Endothelial cell of umbilical vein (primary cell): ENCODE data around the gene ZKSCAN3. TPM values are rescaled to one million over a fixed set of nuclear protein-coding genes. Genes with fewer than 3 reads are reported as not detected.

Source experiments
- BruUV-seq: library from RNA; stranded (reverse); fragments of 400-500 nt; replicated peaks from 2 replicates; lab custom pipeline; 2021; lab: Mats Ljungman, UMichigan
- CTCF ChIA-PET: fragments of 300-600, 350-600 bp; sonication (Branson Sonifier 250); formaldehyde crosslinking; loops from one replicate; lab custom pipeline; 2021; ENCODE audit warnings: antibody characterized with exemption, inconsistent platforms; lab: Charles Lee
- POLR2A ChIA-PET: fragments of 300-600, 350-600 bp; sonication (Branson Sonifier 250); formaldehyde crosslinking; loops from one replicate; lab custom pipeline; 2021; ENCODE audit warnings: antibody characterized with exemption, inconsistent platforms; lab: Charles Lee
- DNase-seq: peaks from one replicate; pipeline ENCODE4 v3.0.0-alpha.2; 2011; ENCODE audit warnings: low read depth, low spot score
- FAIRE-seq: peaks from 2 replicates; lab custom pipeline; 2011; peaks lifted over from hg19 to GRCh38; lab: Jason Lieb, UNC
- H2AFZ ChIP-seq: 2 replicates; pipeline ENCODE4 v1.6.0; 2012; ENCODE audit warnings: low read depth, low read length, control low read depth, inconsistent platforms
- H3K27ac ChIP-seq: 2 replicates; pipeline ENCODE4 v1.5.1; 2011; ENCODE audit warnings: low read depth, mild to moderate bottlenecking, control low read depth, low read length, moderate library complexity; ENCODE audit not compliant: insufficient read depth
- H3K27me3 ChIP-seq, 2 experiments: 2 replicates each; pipeline versions ENCODE4 v1.6.0 to v1.6.1; 2011; ENCODE audit warnings: low read length in 2 of 2, mixed read lengths in 1 of 2; ENCODE audit not compliant: control insufficient read depth in 2 of 2, insufficient read depth in 2 of 2
- H3K36me3 ChIP-seq, 2 experiments: 2 replicates in 1 of 2; 3 replicates in 1 of 2; pipeline ENCODE4 v1.5.1; 2011; ENCODE audit warnings: low read length in 2 of 2, mild to moderate bottlenecking in 1 of 2, moderate library complexity in 1 of 2; ENCODE audit not compliant: control insufficient read depth in 2 of 2, insufficient read depth in 2 of 2; ENCODE audit errors: extremely low read depth in 1 of 2
- H3K4me1 ChIP-seq: 3 replicates; pipeline ENCODE4 v1.5.1; 2011; ENCODE audit warnings: mild to moderate bottlenecking, low read length; ENCODE audit not compliant: control insufficient read depth, insufficient read depth; ENCODE audit errors: extremely low read depth
- H3K4me2 ChIP-seq: 2 replicates; pipeline ENCODE4 v1.6.1; 2011; ENCODE audit warnings: low read length, control low read depth, mixed read lengths; ENCODE audit not compliant: insufficient read depth
- H3K4me3 ChIP-seq, 3 experiments: fragments of 200-600 bp in 1 of 3; sonication (generic), shearing (Covaris generic) in 1 of 3; replicated peaks in 1 of 3; 2 replicates each; pipeline ENCODE4 v1.5.1; 2011 to 2016; ENCODE audit warnings: control low read depth in 3 of 3, low read length in 3 of 3, mild to moderate bottlenecking in 2 of 3, inconsistent platforms in 1 of 3, low read depth in 1 of 3, moderate library complexity in 1 of 3; ENCODE audit not compliant: insufficient read depth in 1 of 3
- H3K79me2 ChIP-seq: 2 replicates; pipeline ENCODE4 v1.6.0; 2012; ENCODE audit warnings: low read length, inconsistent platforms; ENCODE audit not compliant: control insufficient read depth, insufficient read depth
- H3K9ac ChIP-seq: replicated peaks from 2 replicates; pipeline ENCODE3; 2011; ENCODE audit warnings: low read length, control low read depth; ENCODE audit not compliant: insufficient read depth; ENCODE audit errors: extremely low read depth
- H3K9me1 ChIP-seq: replicated peaks from 3 replicates; pipeline ENCODE4 v1.6.0; 2011; ENCODE audit warnings: mild to moderate bottlenecking, low read length; ENCODE audit not compliant: control insufficient read depth, insufficient read depth; ENCODE audit errors: extremely low read depth
- H3K9me3 ChIP-seq: replicated peaks from 2 replicates; pipeline ENCODE4 v1.5.1; 2012; ENCODE audit warnings: low read length, inconsistent platforms; ENCODE audit not compliant: control insufficient read depth, insufficient read depth
- H4K20me1 ChIP-seq: replicated peaks from 2 replicates; pipeline ENCODE3; 2011; ENCODE audit warnings: mild to moderate bottlenecking, low read length; ENCODE audit not compliant: control insufficient read depth, insufficient read depth; ENCODE audit errors: extremely low read depth
- CTCF ChIP-seq, 2 donors: IDR thresholded peaks; 1 replicate in 1 of 2; 2 replicates in 1 of 2; pipeline ENCODE4 v1.5.1; 2011; ENCODE audit warnings: low read length in 2 of 2, mild to moderate bottlenecking in 2 of 2, moderate library complexity in 2 of 2, control low read depth in 1 of 2, inconsistent platforms in 1 of 2, low read depth in 1 of 2; ENCODE audit not compliant: insufficient read depth in 1 of 2; ENCODE audit errors: extremely low read depth in 1 of 2
- EZH2 ChIP-seq: IDR thresholded peaks from 2 replicates; pipeline ENCODE4 v1.6.1; 2012; ENCODE audit warnings: borderline replicate concordance, low read depth, mild to moderate bottlenecking, moderate library complexity, low read length, inconsistent platforms; ENCODE audit not compliant: severe bottlenecking
- FOS ChIP-seq: IDR thresholded peaks from 2 replicates; pipeline ENCODE4 v1.6.1; 2011; ENCODE audit warnings: mild to moderate bottlenecking, low read length, moderate library complexity, borderline replicate concordance; ENCODE audit not compliant: insufficient read depth
- JUN ChIP-seq: IDR thresholded peaks from 2 replicates; pipeline ENCODE4 v1.6.1; 2011; ENCODE audit warnings: borderline replicate concordance, low read depth; ENCODE audit not compliant: insufficient read length, insufficient read depth
- MYC ChIP-seq: IDR thresholded peaks from one replicate; pipeline ENCODE4 v1.6.1; 2011; ENCODE audit warnings: mild to moderate bottlenecking, low read depth, low read length
- POLR2AphosphoS5 ChIP-seq: IDR thresholded peaks from 2 replicates; pipeline ENCODE4 v1.6.1; 2012; ENCODE audit warnings: low read depth, mild to moderate bottlenecking, control low read depth, low read length, moderate library complexity; ENCODE audit not compliant: insufficient read depth
- dilution Hi-C: fragments of 300-500 bp; cut with MboI; formaldehyde crosslinking; loops from one replicate; pipeline ENCODE4 v1.15.0; 2019; ENCODE audit warnings: low sequenced_read_pairs; ENCODE audit not compliant: extremely low pct_ligation_motif_present
- intact Hi-C: fragments of 100-400 bp; cut with micrococcal nuclease; formaldehyde crosslinking; loops from one replicate; pipeline ENCODE4 v1.10.0; 2022
- polyA plus RNA-seq, 4 experiments: library from polyadenylated mRNA; depleted of rRNA in 3 of 4; stranded (reverse) in 3 of 4; unstranded in 1 of 4; fragments of >200 nt; gene quantifications; 2 replicates each; pipeline versions ENCODE4 v1.2.1 to v1.2.3, GENCODE V29; 2011 to 2012; ENCODE audit warnings: missing spikeins in 1 of 4
- total RNA-seq: library from RNA; stranded (reverse); gene quantifications from 2 replicates; pipeline ENCODE4 v1.2.3, GENCODE V29; 2021

The ZKSCAN3 gene
- total and polyA plus RNA-seq, 2 donors (not counting 3 experiments of a cell fraction or from before 2014, with no cell fraction given) = 2.5 to 6.9 TPM

GRCh38 chr6:28347119-28347518, 2.6 kb upstream of the ZKSCAN3 start:
- intact Hi-C loops = no loop called here

More at GRCh38 chr6:28347119-28347518, 2.6 kb upstream of the ZKSCAN3 start:
- Histone ChIP-seq H3K9me3 (no peaks in the 10 kb centered on the region), H3K79me2 (peaks cover 14% of the 10 kb centered on the region), H3K27ac (no peak overlapping the region), H3K4me1 (peaks cover 10% of the 10 kb centered on the region), H3K9me1 (no peaks in the 10 kb centered on the region), H4K20me1 (no peaks in the 10 kb centered on the region), H3K36me3 (no peaks in the 10 kb centered on the region), H3K4me3 (no peak overlapping the region), H3K4me2 (no peak overlapping the region), H3K27me3 (no peaks in the 10 kb centered on the region), H3K9ac (no peak overlapping the region), H2AFZ (no peak overlapping the region)
- FAIRE-seq (no peak), DNase-seq (no peak)
- TF ChIP-seq POLR2AphosphoS5 = no peak
- TF ChIP-seq CTCF (IDR thresholded peaks at IDR 0.05; ENCODE audit: extremely low read depth in 1 of 2, insufficient read depth in 1 of 2, low read depth in 1 of 2, low read length in 2 of 2) = no peak
- no peak for TF ChIP-seq JUN
- no peak for TF ChIP-seq EZH2
- no peak for TF ChIP-seq FOS
- no peak for TF ChIP-seq MYC
- dilution Hi-C loops = no loop called here
- CTCF ChIA-PET = interaction anchor here (1.9 to 2.2 kb wide), 2 partner anchors 9 to 11 kb away, joined by 6 to 10 read pairs; partner anchors contain the start of gene ZSCAN31
- BruUV-seq = no TSS peak
- POLR2A ChIA-PET = no interaction called here
